HG03469 (cell line): ENCODE results near the gene PDCD2L.
"Not testable (repeated sequence)": the region's sequence is repeated elsewhere in the genome, so short reads cannot be mapped to it uniquely, and the experiment has no call there.

Source experiments
- ATAC-seq: cut with Tn5 transposase; IDR thresholded peaks from one replicate; pipeline ENCODE4 v1.9.1; 2021; ENCODE audit warnings: mild to moderate bottlenecking, moderate library complexity, moderate number of reproducible peaks; ENCODE audit not compliant: unreplicated experiment

Gene PDCD2L

GRCh38 chr19:34461375-34462100 is 57.3 kb downstream of the PDCD2L start:
- ATAC-seq = no peak

- ATAC-seq = not testable (repeated sequence)
These were observed 60.6 kb downstream of the PDCD2L start for GRCh38 chr19:34464785-34465184.

GRCh38 chr19:34468409-34468808 is 64.2 kb downstream of the PDCD2L start:
- no peak for ATAC-seq

- ATAC-seq = not testable (repeated sequence)
These were observed 64.8 kb downstream of the PDCD2L start for GRCh38 chr19:34469026-34469425.

GRCh38 chr19:34471906-34472700 is 67.9 kb downstream of the PDCD2L start:
- no peak for ATAC-seq

GRCh38 chr19:34474233-34474989 is 70.2 kb downstream of the PDCD2L start:
- ATAC-seq = no peak

GRCh38 chr19:34475026-34475974 is 71.1 kb downstream of the PDCD2L start:
- no peak for ATAC-seq
